Endothelial cell of umbilical vein (primary cell): ENCODE data around the gene PROK1.

Experiments used
- CTCF ChIP-seq, 2 donors: IDR thresholded peaks; 1 replicate in 1 of 2; 2 replicates in 1 of 2; pipeline ENCODE4 v1.5.1; 2011; ENCODE audit warnings: low read length in 2 of 2, mild to moderate bottlenecking in 2 of 2, moderate library complexity in 2 of 2, control low read depth in 1 of 2, inconsistent platforms in 1 of 2, low read depth in 1 of 2; ENCODE audit not compliant: insufficient read depth in 1 of 2; ENCODE audit errors: extremely low read depth in 1 of 2
- EZH2 ChIP-seq: IDR thresholded peaks from 2 replicates; pipeline ENCODE4 v1.6.1; 2012; ENCODE audit warnings: borderline replicate concordance, low read depth, mild to moderate bottlenecking, moderate library complexity, low read length, inconsistent platforms; ENCODE audit not compliant: severe bottlenecking
- FOS ChIP-seq: IDR thresholded peaks from 2 replicates; pipeline ENCODE4 v1.6.1; 2011; ENCODE audit warnings: mild to moderate bottlenecking, low read length, moderate library complexity, borderline replicate concordance; ENCODE audit not compliant: insufficient read depth
- JUN ChIP-seq: IDR thresholded peaks from 2 replicates; pipeline ENCODE4 v1.6.1; 2011; ENCODE audit warnings: borderline replicate concordance, low read depth; ENCODE audit not compliant: insufficient read length, insufficient read depth
- MAX ChIP-seq: IDR thresholded peaks from 2 replicates; pipeline ENCODE4 v1.6.1; 2011; ENCODE audit not compliant: insufficient read depth, insufficient read length
- POLR2A ChIP-seq: IDR thresholded peaks from 2 replicates; pipeline ENCODE4 v1.6.1; 2012; ENCODE audit warnings: low read depth, mild to moderate bottlenecking, control low read depth, low read length
- POLR2AphosphoS5 ChIP-seq: IDR thresholded peaks from 2 replicates; pipeline ENCODE4 v1.6.1; 2012; ENCODE audit warnings: low read depth, mild to moderate bottlenecking, control low read depth, low read length, moderate library complexity; ENCODE audit not compliant: insufficient read depth

GRCh38 chr1:110485725-110486124 is 34.8 kb downstream of the PROK1 start:
- TF ChIP-seq CTCF (IDR thresholded peaks at IDR 0.05; ENCODE audit: extremely low read depth in 1 of 2, insufficient read depth in 1 of 2, low read depth in 1 of 2, low read length in 2 of 2) = no peak
- no peak for TF ChIP-seq POLR2A
- no peak for TF ChIP-seq POLR2AphosphoS5
- no peak for TF ChIP-seq MAX
- no peak for TF ChIP-seq JUN
- TF ChIP-seq EZH2 = no peak
- no peak for TF ChIP-seq FOS
